H1 (cell line): ENCODE results near the gene KIF1B. TPM values are rescaled to one million over a fixed set of nuclear protein-coding genes. Genes with fewer than 3 reads are reported as not detected.

Source experiments
- CTCF ChIA-PET: fragments of 300-600 bp; sonication (Branson Sonifier 250); formaldehyde crosslinking; loops from one replicate; lab custom pipeline; 2021; ENCODE audit not compliant: partially characterized antibody; lab: Charles Lee
- POLR2A ChIA-PET: fragments of 300-600 bp; sonication (Branson Sonifier 250); formaldehyde crosslinking; loops from one replicate; lab custom pipeline; 2021; ENCODE audit warnings: inconsistent platforms; ENCODE audit not compliant: partially characterized antibody; lab: Charles Lee
- DNase-seq, 2 experiments: peaks; one replicate each; pipeline versions ENCODE4 v3.0.0 to v3.0.0-alpha.2; 2010 to 2022; ENCODE audit warnings: low spot score in 2 of 2, low read depth in 1 of 2, mixed read lengths in 1 of 2
- FAIRE-seq: peaks from 2 replicates; lab custom pipeline; 2011; peaks lifted over from hg19 to GRCh38; lab: Jason Lieb, UNC
- H2AFZ ChIP-seq: 2 replicates; pipeline ENCODE4 v1.8.1; 2012; ENCODE audit warnings: low read length, inconsistent platforms
- H2AK5ac ChIP-seq: 2 replicates; pipeline ENCODE4 v1.6.1; 2013; ENCODE audit warnings: low read depth, low read length
- H2BK120ac ChIP-seq: replicated peaks from 2 replicates; pipeline ENCODE3; 2013; ENCODE audit warnings: low read depth, low read length, inconsistent platforms
- H2BK12ac ChIP-seq: 2 replicates; pipeline ENCODE4 v1.6.1; 2013; ENCODE audit warnings: low read depth, low read length
- H2BK15ac ChIP-seq: 2 replicates; pipeline ENCODE4 v1.6.1; 2013; ENCODE audit warnings: low read length
- H2BK20ac ChIP-seq: 2 replicates; pipeline ENCODE4 v1.6.1; 2013; ENCODE audit warnings: low read length
- H2BK5ac ChIP-seq: 2 replicates; pipeline ENCODE4 v1.6.1; 2013; ENCODE audit warnings: low read depth, low read length
- H3K14ac ChIP-seq: 2 replicates; pipeline ENCODE4 v1.6.1; 2013; ENCODE audit warnings: inconsistent platforms; ENCODE audit not compliant: insufficient read length
- H3K18ac ChIP-seq: 2 replicates; pipeline ENCODE4 v1.6.1; 2013; ENCODE audit warnings: low read length; ENCODE audit errors: extremely low read depth
- H3K23ac ChIP-seq: 2 replicates; pipeline ENCODE4 v1.6.1; 2013; ENCODE audit warnings: inconsistent platforms; ENCODE audit not compliant: insufficient read length
- H3K23me2 ChIP-seq: 2 replicates; pipeline ENCODE4 v1.6.1; 2013; ENCODE audit warnings: low read depth, low read length
- H3K27ac ChIP-seq: 2 replicates; pipeline ENCODE4 v1.6.1; 2011; ENCODE audit warnings: low read depth, low read length, inconsistent platforms
- H3K27me3 ChIP-seq, 4 experiments: replicated peaks in 1 of 4; 1 replicate in 1 of 4; 2 replicates in 3 of 4; pipeline versions ENCODE4 v1.6.1 to v1.8.1; 2011 to 2013; ENCODE audit warnings: low read length in 3 of 4, mild to moderate bottlenecking in 3 of 4, inconsistent platforms in 2 of 4, mixed read lengths in 2 of 4, moderate library complexity in 1 of 4; ENCODE audit not compliant: control insufficient read depth in 3 of 4, insufficient read depth in 3 of 4; ENCODE audit errors: extremely low read depth in 1 of 4
- H3K36me3 ChIP-seq, 4 experiments: 2 replicates each; pipeline versions ENCODE4 v1.6.1 to v1.8.1; 2011 to 2013; ENCODE audit warnings: mild to moderate bottlenecking in 4 of 4, low read length in 3 of 4, moderate library complexity in 2 of 4, control low read depth in 1 of 4, inconsistent platforms in 1 of 4; ENCODE audit not compliant: insufficient read depth in 4 of 4, control insufficient read depth in 2 of 4
- H3K4ac ChIP-seq: replicated peaks from 2 replicates; pipeline ENCODE3; 2013; ENCODE audit warnings: low read length, low read depth, mixed read lengths, inconsistent platforms; ENCODE audit not compliant: insufficient read length
- H3K4me1 ChIP-seq, 4 experiments: replicated peaks in 1 of 4; 1 replicate in 1 of 4; 2 replicates in 3 of 4; pipeline versions ENCODE4 v1.6.1 to v1.8.1; 2011 to 2013; ENCODE audit warnings: low read length in 3 of 4, inconsistent platforms in 2 of 4, mixed read lengths in 1 of 4; ENCODE audit not compliant: insufficient read depth in 4 of 4, control insufficient read depth in 3 of 4
- H3K4me2 ChIP-seq, 2 experiments: 2 replicates each; pipeline versions ENCODE4 v1.6.1 to v1.8.1; 2011 to 2013; ENCODE audit warnings: low read depth in 2 of 2, low read length in 2 of 2, control low read depth in 1 of 2, inconsistent platforms in 1 of 2, mild to moderate bottlenecking in 1 of 2; ENCODE audit not compliant: insufficient read depth in 1 of 2
- H3K4me3 ChIP-seq, 4 experiments: fragments of 200-600, 300-600 bp in 1 of 4; sonication (generic), shearing (Covaris generic), sonication (Bioruptor Twin) in 1 of 4; 2 replicates each; pipeline versions ENCODE4 v1.5.1 to v1.8.1; 2011 to 2016; ENCODE audit warnings: low read length in 4 of 4, low read depth in 3 of 4, control low read depth in 2 of 4, inconsistent platforms in 2 of 4, mild to moderate bottlenecking in 2 of 4, mixed read lengths in 1 of 4, moderate library complexity in 1 of 4; ENCODE audit not compliant: insufficient read depth in 2 of 4; ENCODE audit errors: extremely low read depth in 1 of 4
- H3K56ac ChIP-seq: replicated peaks from 2 replicates; pipeline ENCODE3; 2013; ENCODE audit warnings: low read depth, mild to moderate bottlenecking, mixed read lengths, low read length, inconsistent platforms; ENCODE audit not compliant: insufficient read length
- H3K79me1 ChIP-seq: 2 replicates; pipeline ENCODE4 v1.6.1; 2013; ENCODE audit warnings: low read depth, low read length, control low read depth
- H3K79me2 ChIP-seq, 2 experiments: 2 replicates each; pipeline versions ENCODE4 v1.6.1 to v1.8.1; 2012 to 2013; ENCODE audit warnings: low read length in 2 of 2, mild to moderate bottlenecking in 2 of 2, inconsistent platforms in 1 of 2; ENCODE audit not compliant: insufficient read depth in 2 of 2, control insufficient read depth in 1 of 2
- H3K9ac ChIP-seq, 4 experiments: replicated peaks in 1 of 4; 1 replicate in 1 of 4; 2 replicates in 3 of 4; pipeline versions ENCODE4 v1.6.1 to v1.8.1; 2011 to 2013; ENCODE audit warnings: low read depth in 3 of 4, low read length in 3 of 4, control low read depth in 2 of 4, mild to moderate bottlenecking in 2 of 4, moderate library complexity in 2 of 4, inconsistent platforms in 1 of 4; ENCODE audit errors: extremely low read depth in 1 of 4
- H3K9me3 ChIP-seq, 2 experiments: 2 replicates each; pipeline versions ENCODE4 v1.6.1 to v1.8.1; 2012 to 2013; ENCODE audit warnings: mild to moderate bottlenecking in 2 of 2, moderate library complexity in 2 of 2, control low read depth in 1 of 2, inconsistent platforms in 1 of 2, low read depth in 1 of 2, low read length in 1 of 2, mixed read lengths in 1 of 2; ENCODE audit not compliant: insufficient read depth in 2 of 2
- H4K20me1 ChIP-seq, 2 experiments: replicated peaks in 1 of 2; 2 replicates each; pipeline versions ENCODE3 to v1.8.1; 2011 to 2013; ENCODE audit warnings: inconsistent platforms in 2 of 2, low read length in 2 of 2, mild to moderate bottlenecking in 1 of 2; ENCODE audit not compliant: insufficient read depth in 2 of 2, control insufficient read depth in 1 of 2
- H4K5ac ChIP-seq: 2 replicates; pipeline ENCODE4 v1.6.1; 2013; ENCODE audit warnings: low read length, low read depth, mixed read lengths, inconsistent platforms; ENCODE audit not compliant: insufficient read length
- H4K8ac ChIP-seq: 2 replicates; pipeline ENCODE4 v1.8.0; 2013; ENCODE audit warnings: mild to moderate bottlenecking, moderate library complexity, low read length, inconsistent platforms; ENCODE audit not compliant: insufficient read depth; ENCODE audit errors: extremely low read depth
- H4K91ac ChIP-seq: replicated peaks from 2 replicates; pipeline ENCODE3; 2013; ENCODE audit warnings: low read length, mixed read lengths, inconsistent platforms; ENCODE audit not compliant: insufficient read length
- ASH2L ChIP-seq: fragments of 200-600, 300-600 bp; sonication (generic); IDR thresholded peaks from one replicate; pipeline ENCODE4 v1.7.1; 2017; ENCODE audit warnings: low read length
- FOSL1 ChIP-seq: IDR thresholded peaks from 2 replicates; pipeline ENCODE4 v1.6.1; 2011; ENCODE audit warnings: mild to moderate bottlenecking, low read depth, low read length, moderate library complexity; ENCODE audit not compliant: insufficient read depth
- GABPA ChIP-seq: IDR thresholded peaks from 2 replicates; pipeline ENCODE4 v1.6.1; 2011; ENCODE audit warnings: mild to moderate bottlenecking, low read length, moderate library complexity, borderline replicate concordance; ENCODE audit not compliant: insufficient read depth
- HDAC2 ChIP-seq, 2 experiments: fragments of 300-600 bp in 1 of 2; sonication (generic) in 1 of 2; IDR thresholded peaks; 2 replicates each; pipeline ENCODE4 v1.6.1; 2011 to 2012; ENCODE audit warnings: low read depth in 2 of 2, low read length in 2 of 2, mild to moderate bottlenecking in 2 of 2, moderate library complexity in 2 of 2, borderline replicate concordance in 1 of 2, inconsistent platforms in 1 of 2
- JUN ChIP-seq: IDR thresholded peaks from 2 replicates; pipeline ENCODE4 v1.6.1; 2011; ENCODE audit warnings: low read depth, mild to moderate bottlenecking, improper control_type of control experiment, low read length
- KDM5A ChIP-seq: fragments of 200-600 bp; IDR thresholded peaks from 2 replicates; pipeline ENCODE4 v1.7.1; 2012; ENCODE audit warnings: mild to moderate bottlenecking, low read length, inconsistent platforms, mixed read lengths
- POLR2A ChIP-seq, 2 experiments: IDR thresholded peaks; 1 replicate in 1 of 2; 2 replicates in 1 of 2; pipeline ENCODE4 v1.6.1; 2011; ENCODE audit warnings: low read depth in 2 of 2, low read length in 2 of 2, mild to moderate bottlenecking in 2 of 2; ENCODE audit errors: control extremely low read depth in 1 of 2
- RAD21 ChIP-seq, 2 experiments: IDR thresholded peaks in 1 of 2; conservative IDR thresholded peaks in 1 of 2; 2 replicates each; pipeline ENCODE4 v1.6.1; 2011; ENCODE audit warnings: low read depth in 2 of 2, low read length in 2 of 2, improper control_type of control experiment in 1 of 2, inconsistent platforms in 1 of 2, mild to moderate bottlenecking in 1 of 2, moderate library complexity in 1 of 2
- RNF2 ChIP-seq: fragments of 200-900, 300-1000 bp; sonication (generic); IDR thresholded peaks from 2 replicates; pipeline ENCODE4 v1.7.1; 2016; ENCODE audit warnings: borderline replicate concordance, low read depth, mild to moderate bottlenecking, antibody characterized with exemption, low read length; ENCODE audit not compliant: poor library complexity, severe bottlenecking; ENCODE audit errors: missing control alignments
- SIN3A ChIP-seq, 2 experiments: IDR thresholded peaks in 1 of 2; conservative IDR thresholded peaks in 1 of 2; 2 replicates each; pipeline ENCODE4 v1.6.1; 2011 to 2012; ENCODE audit warnings: low read length in 2 of 2, improper control_type of control experiment in 1 of 2, low read depth in 1 of 2, mild to moderate bottlenecking in 1 of 2
- SP4 ChIP-seq: IDR thresholded peaks from 2 replicates; pipeline ENCODE4 v1.6.1; 2012; ENCODE audit warnings: low read length, inconsistent platforms
- SRF ChIP-seq: IDR thresholded peaks from 2 replicates; pipeline ENCODE4 v1.6.1; 2011; ENCODE audit warnings: mild to moderate bottlenecking, low read depth, low read length, moderate library complexity
- TCF12 ChIP-seq: IDR thresholded peaks from 2 replicates; pipeline ENCODE4 v1.6.1; 2011; ENCODE audit warnings: low read depth, mild to moderate bottlenecking, low read length
- TEAD4 ChIP-seq: IDR thresholded peaks from 2 replicates; pipeline ENCODE4 v1.6.1; 2012; ENCODE audit warnings: low read depth, low read length, inconsistent platforms, mixed read lengths
- WGBS, 2 experiments: shearing (Covaris generic) in 1 of 2; methylation state at CpG; one replicate each; pipeline versions ENCODE4 v1.1.6 to v1.1.7; 2013 to 2015; ENCODE audit warnings: low lambda C conversion rate in 2 of 2, mixed read lengths in 2 of 2, inconsistent platforms in 1 of 2, low coverage in 1 of 2, missing lambda C conversion rate in 1 of 2; ENCODE audit not compliant: insufficient replicate concordance in 2 of 2, insufficient coverage in 1 of 2, insufficient read length in 1 of 2; ENCODE audit errors: extremely low coverage in 1 of 2, missing lambda C conversion rate in 1 of 2; 5-methylcytosine and 5-hydroxymethylcytosine counted together
- polyA plus RNA-seq, 7 experiments: library from polyadenylated mRNA; depleted of rRNA in 3 of 7; stranded (reverse) in 5 of 7; unstranded in 2 of 7; fragments of >200 nt in 5 of 7; fragments of 200-250 nt in 2 of 7; gene quantifications; 1 replicate in 5 of 7; 2 replicates in 1 of 7; 4 replicates in 1 of 7; pipeline versions ENCODE4 v1.2.1 to v1.2.3, GENCODE V29; 2011 to 2013; ENCODE audit warnings: missing spikeins in 2 of 7, mixed read lengths in 2 of 7
- total RNA-seq: library from RNA; stranded (reverse); fragmentation: NEBNext Ultra II Directional; extraction: Animal tissue kit (Norgen Biotek cat#: 25700); gene quantifications from 2 replicates; pipeline ENCODE4 v1.2.1, GENCODE V29; 2021

KIF1B gene
- total and polyA plus RNA-seq, 2 of the 8 experiments (the other 6 are each of a cell fraction or from before 2014, with no cell fraction given): 39.1 to 74.2 TPM

GRCh38 chr1:10306435-10306834, 96.1 kb downstream of the KIF1B start:
- H3K9ac ChIP-seq: no peak overlapping the region
- H3K27me3 ChIP-seq: no peaks in the 10 kb centered on the region
- H3K4me1 ChIP-seq: no peaks in the 10 kb centered on the region
- H3K79me1 ChIP-seq: no peaks in the 10 kb centered on the region; the same call in 1 of the 2 replicates
- H3K18ac ChIP-seq: no peak overlapping the region
- no peak overlapping the region for H3K27ac ChIP-seq
- no peak overlapping the region for H2BK5ac ChIP-seq
- H2BK120ac ChIP-seq: no peak overlapping the region
- H3K79me2 ChIP-seq: no peaks in the 10 kb centered on the region
- no peaks in the 10 kb centered on the region for H3K9me3 ChIP-seq
- no peak overlapping the region for H2AFZ ChIP-seq
- no peaks in the 10 kb centered on the region for H3K23me2 ChIP-seq
- H3K36me3 ChIP-seq: peaks cover 4 to 22% (median 13%) of the 10 kb centered on the region in 4 experiments; a peak in 5 of 8 replicates
- H3K14ac ChIP-seq: no peak overlapping the region
- no peak overlapping the region for H2BK20ac ChIP-seq
- no peak overlapping the region for H3K4ac ChIP-seq
- peaks cover 0 to 1% of the 10 kb centered on the region in 2 experiments for H4K20me1 ChIP-seq
- no peak overlapping the region for H2BK15ac ChIP-seq
- ChIA-PET POLR2A (interaction anchor here (0.7 kb wide), 1 partner anchor 17 kb away, joined by 3 read pairs; no protein-coding TSS in a partner anchor), CTCF (no interaction called here)
- WGBS, 2 experiments: 97% methylated on average over 2 of the region's 2 CpGs; no CpG with 5 or more reads in 1 of the 2 experiments
- no peak overlapping the region for H2AK5ac ChIP-seq
- no peak for FAIRE-seq
- no peak for DNase-seq
- no peak overlapping the region for H3K4me2 ChIP-seq
- no peak overlapping the region for H3K4me3 ChIP-seq
- H3K23ac ChIP-seq: no peak overlapping the region
- H4K8ac ChIP-seq: no peak overlapping the region; the same call in 1 of the 2 replicates
- no peak overlapping the region for H3K56ac ChIP-seq
- H4K91ac ChIP-seq: no peak overlapping the region
- H4K5ac ChIP-seq: no peak overlapping the region
- no peak overlapping the region for H2BK12ac ChIP-seq
- TF ChIP-seq GABPA (no peak), TEAD4 (no peak), JUN (no peak), HDAC2 (IDR thresholded peaks at IDR 0.05; ENCODE audit: borderline replicate concordance in 1 of 2, low read depth in 2 of 2, low read length in 2 of 2) (no peak), FOSL1 (no peak), SRF (no peak), KDM5A (no peak), ASH2L (no peak), SIN3A (conservative IDR thresholded peaks at IDR 0.05 in 1 of 2, IDR thresholded peaks at IDR 0.05 in 1 of 2; ENCODE audit: low read depth in 1 of 2, low read length in 2 of 2) (no peak), RNF2 (no peak), RAD21 (IDR thresholded peaks at IDR 0.05 in 1 of 2, conservative IDR thresholded peaks at IDR 0.05 in 1 of 2; ENCODE audit: low read depth in 2 of 2, low read length in 2 of 2) (no peak), POLR2A (IDR thresholded peaks at IDR 0.05; ENCODE audit: control extremely low read depth in 1 of 2, low read depth in 2 of 2, low read length in 2 of 2) (no peak), SP4 (no peak), TCF12 (no peak)
